ENCODE measurements around the gene SOX14. TPM values are rescaled to one million over a fixed set of nuclear protein-coding genes. Genes with fewer than 3 reads are reported as not detected.

Gene SOX14
- total RNA-seq, 1 experiment from 2014 or later: not detected

GRCh38 chr3:137766041-137766875 is 2.1 kb downstream of the SOX14 start:
- Mint-ChIP-seq H3K9me3 (ENCODE audit: unreplicated experiment) (no peaks in the 10 kb centered on the region), H3K27me3 (ENCODE audit: insufficient read depth, unreplicated experiment) (peaks cover 23% of the 10 kb centered on the region), H3K4me1 (ENCODE audit: low read depth, unreplicated experiment) (no peaks in the 10 kb centered on the region), H3K4me3 (ENCODE audit: unreplicated experiment) (peak overlapping the region; percentile 1), H3K36me3 (ENCODE audit: insufficient read depth, unreplicated experiment) (no peaks in the 10 kb centered on the region), H3K27ac (ENCODE audit: unreplicated experiment) (no peak overlapping the region)
- ChIA-PET CTCF (no interaction called here), POLR2A (no interaction called here)
- no peak for DNase-seq
- intact Hi-C loops (cut with micrococcal nuclease; ENCODE audit: unreplicated experiment): no loop called here
- Histone ChIP-seq H3K4me1 (no peaks in the 10 kb centered on the region), H3K4me3 (ENCODE audit: low read depth, low read length) (no peak overlapping the region), H3K9me3 (no peaks in the 10 kb centered on the region), H3K36me3 (ENCODE audit: control insufficient read depth, insufficient read depth, low read length) (no peaks in the 10 kb centered on the region), H3K27me3 (replicated peaks; ENCODE audit: control insufficient read depth, insufficient read depth, low read length) (no peaks in the 10 kb centered on the region; the same call in 1 of the 2 replicates)
- no TSS peak for BruUV-seq (replicated peaks)
- TF ChIP-seq, protein P1, sequence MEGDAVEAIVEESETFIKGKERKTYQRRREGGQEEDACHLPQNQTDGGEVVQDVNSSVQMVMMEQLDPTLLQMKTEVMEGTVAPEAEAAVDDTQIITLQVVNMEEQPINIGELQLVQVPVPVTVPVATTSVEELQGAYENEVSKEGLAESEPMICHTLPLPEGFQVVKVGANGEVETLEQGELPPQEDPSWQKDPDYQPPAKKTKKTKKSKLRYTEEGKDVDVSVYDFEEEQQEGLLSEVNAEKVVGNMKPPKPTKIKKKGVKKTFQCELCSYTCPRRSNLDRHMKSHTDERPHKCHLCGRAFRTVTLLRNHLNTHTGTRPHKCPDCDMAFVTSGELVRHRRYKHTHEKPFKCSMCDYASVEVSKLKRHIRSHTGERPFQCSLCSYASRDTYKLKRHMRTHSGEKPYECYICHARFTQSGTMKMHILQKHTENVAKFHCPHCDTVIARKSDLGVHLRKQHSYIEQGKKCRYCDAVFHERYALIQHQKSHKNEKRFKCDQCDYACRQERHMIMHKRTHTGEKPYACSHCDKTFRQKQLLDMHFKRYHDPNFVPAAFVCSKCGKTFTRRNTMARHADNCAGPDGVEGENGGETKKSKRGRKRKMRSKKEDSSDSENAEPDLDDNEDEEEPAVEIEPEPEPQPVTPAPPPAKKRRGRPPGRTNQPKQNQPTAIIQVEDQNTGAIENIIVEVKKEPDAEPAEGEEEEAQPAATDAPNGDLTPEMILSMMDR (IDR thresholded peaks at IDR 0.05; ENCODE audit: insufficient read depth in 1 of 2, low read depth in 1 of 2, low read length in 1 of 2, severe bottlenecking in 1 of 2, unreplicated experiment in 1 of 2): no peak

DNA sequence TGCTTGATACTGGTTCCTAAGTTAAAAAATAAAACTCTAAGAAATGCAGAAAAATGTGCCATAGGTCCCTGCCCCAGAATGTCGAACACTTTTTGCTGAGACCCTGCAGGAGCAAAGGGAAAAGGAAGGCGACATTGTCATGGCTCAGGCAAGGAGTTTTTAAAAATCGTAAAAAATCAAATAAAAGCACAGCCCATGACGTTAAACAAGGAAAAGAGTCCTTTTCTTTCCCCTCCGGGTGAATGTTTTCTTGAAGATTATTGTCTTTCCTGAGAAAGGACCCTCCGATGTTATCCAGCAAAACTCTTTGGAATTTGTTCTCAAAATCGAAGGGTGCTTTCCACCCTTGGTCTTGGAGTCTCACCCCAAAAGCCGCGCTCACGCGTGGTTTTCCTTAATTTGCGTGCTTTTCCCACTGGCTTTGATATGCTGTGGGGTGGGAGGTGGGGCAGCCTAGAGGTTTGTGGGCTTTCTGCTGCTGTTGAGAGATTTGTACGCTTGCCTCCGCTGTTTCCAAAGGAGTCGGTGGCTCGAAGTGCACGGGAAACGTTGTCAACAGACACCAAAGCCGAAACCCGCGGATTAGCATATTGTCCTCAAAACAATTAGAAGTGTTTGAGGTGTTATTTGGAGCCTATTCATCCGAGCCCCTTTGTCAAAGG is 2.9 kb downstream of the SOX14 start:
- H3K9me3 ChIP-seq: no peaks in the 10 kb centered on the region
- H3K27ac Mint-ChIP-seq (ENCODE audit: unreplicated experiment): no peak overlapping the region
- no peaks in the 10 kb centered on the region for H3K36me3 Mint-ChIP-seq (ENCODE audit: insufficient read depth, unreplicated experiment)
- H3K4me3 Mint-ChIP-seq (ENCODE audit: unreplicated experiment): peak overlapping the region; percentile 62
- H3K9me3 Mint-ChIP-seq (ENCODE audit: unreplicated experiment): no peaks in the 10 kb centered on the region
- H3K36me3 ChIP-seq (ENCODE audit: control insufficient read depth, insufficient read depth, low read length): no peaks in the 10 kb centered on the region
- peaks cover 25% of the 10 kb centered on the region for H3K27me3 Mint-ChIP-seq (ENCODE audit: insufficient read depth, unreplicated experiment)
- no TSS peak for BruUV-seq (replicated peaks)
- TF ChIP-seq, protein P1 (IDR thresholded peaks at IDR 0.05; ENCODE audit: insufficient read depth in 1 of 2, low read depth in 1 of 2, low read length in 1 of 2, severe bottlenecking in 1 of 2, unreplicated experiment in 1 of 2): no peak
- H3K27me3 ChIP-seq (replicated peaks; ENCODE audit: control insufficient read depth, insufficient read depth, low read length): no peaks in the 10 kb centered on the region; the same call in 1 of the 2 replicates
- intact Hi-C loops (cut with micrococcal nuclease; ENCODE audit: unreplicated experiment): no loop called here
- ChIA-PET CTCF (no interaction called here), POLR2A (no interaction called here)
- no peaks in the 10 kb centered on the region for H3K4me1 ChIP-seq
- DNase-seq: no peak
- H3K4me1 Mint-ChIP-seq (ENCODE audit: low read depth, unreplicated experiment): no peaks in the 10 kb centered on the region
- no peak overlapping the region for H3K4me3 ChIP-seq (ENCODE audit: low read depth, low read length)

DNA sequence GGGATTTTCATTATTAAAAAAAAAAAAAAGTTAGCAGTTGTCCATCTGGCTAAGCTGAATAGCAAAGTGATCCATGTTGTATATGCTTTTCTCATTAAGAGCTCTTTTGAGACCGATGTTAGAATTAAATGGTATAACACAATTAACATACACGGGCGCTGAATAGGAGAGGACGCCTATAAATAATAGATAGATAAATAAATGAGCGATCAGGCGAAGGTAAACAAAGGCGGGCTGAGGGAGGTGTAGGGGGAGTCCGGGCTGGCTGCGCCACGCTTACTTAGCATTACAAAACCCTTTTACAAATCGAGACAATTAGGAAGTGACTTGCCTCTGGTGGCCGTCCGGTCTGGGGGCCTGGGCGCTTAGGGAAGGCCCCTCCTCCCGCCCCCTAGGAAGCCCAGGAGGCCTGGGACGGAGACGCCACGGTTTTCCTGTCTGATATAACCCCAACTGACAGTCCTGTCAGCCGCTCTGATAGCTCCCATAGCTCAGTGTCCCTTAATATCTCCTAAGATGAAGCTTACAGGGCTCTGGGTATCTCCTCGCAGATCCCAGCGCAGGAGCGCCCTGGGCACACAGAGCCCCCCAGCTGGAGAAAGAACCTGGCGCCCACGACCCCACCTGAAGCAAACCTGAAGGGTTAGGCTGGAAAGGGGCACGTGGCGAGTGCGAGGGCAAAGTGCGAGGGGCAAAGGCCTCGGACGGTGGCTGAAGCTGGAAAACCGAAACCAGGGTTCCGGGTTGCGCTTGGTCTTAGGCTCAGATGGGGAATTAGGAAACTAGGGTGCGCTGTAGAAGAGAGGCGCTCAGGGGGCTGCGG is 3.6 kb downstream of the SOX14 start:
- H3K36me3 ChIP-seq (ENCODE audit: control insufficient read depth, insufficient read depth, low read length): no peaks in the 10 kb centered on the region
- H3K9me3 ChIP-seq: no peaks in the 10 kb centered on the region
- no peaks in the 10 kb centered on the region; the same call in 1 of the 2 replicates for H3K27me3 ChIP-seq (replicated peaks; ENCODE audit: control insufficient read depth, insufficient read depth, low read length)
- Mint-ChIP-seq H3K27me3 (ENCODE audit: insufficient read depth, unreplicated experiment) (peaks cover 25% of the 10 kb centered on the region), H3K4me1 (ENCODE audit: low read depth, unreplicated experiment) (no peaks in the 10 kb centered on the region), H3K36me3 (ENCODE audit: insufficient read depth, unreplicated experiment) (no peaks in the 10 kb centered on the region), H3K9me3 (ENCODE audit: unreplicated experiment) (no peaks in the 10 kb centered on the region), H3K27ac (ENCODE audit: unreplicated experiment) (no peak overlapping the region), H3K4me3 (ENCODE audit: unreplicated experiment) (peak overlapping the region; percentile 62)
- no TSS peak for BruUV-seq (replicated peaks)
- H3K4me1 ChIP-seq: no peaks in the 10 kb centered on the region
- intact Hi-C loops (cut with micrococcal nuclease; ENCODE audit: unreplicated experiment): no loop called here
- ChIA-PET CTCF (no interaction called here), POLR2A (no interaction called here)
- no peak for DNase-seq
- TF ChIP-seq, protein P1 (IDR thresholded peaks at IDR 0.05; ENCODE audit: insufficient read depth in 1 of 2, low read depth in 1 of 2, low read length in 1 of 2, severe bottlenecking in 1 of 2, unreplicated experiment in 1 of 2): no peak
- H3K4me3 ChIP-seq (ENCODE audit: low read depth, low read length): 0 out of 2 replicates have a peak overlapping the region, but pooled peaks have one; percentile 17

All from Caco-2 (cell line).